NCI-H1092 treated with DMSO at 0.1 percent for 48 hours (cell line): ENCODE data around the gene USP30.
"Not testable (repeated sequence)": the region's sequence is repeated elsewhere in the genome, so short reads cannot be mapped to it uniquely, and the experiment has no call there.

ENCODE experiments used
- DNase-seq: peaks from one replicate; lab custom pipeline; 2025; lab: John Stamatoyannopoulos, UW

The USP30 gene

GRCh38 chr12:109052414-109053323 is at the start of gene USP30:
Gene USP30 (plus strand): TSS chr12:109052576. CDS start chr12:109052679, 103 bp downstream.
- peak; percentile 61 for DNase-seq

- no peak for DNase-seq
These were observed 48.4 kb upstream of the USP30 start for GRCh38 chr12:109004017-109004416.

GRCh38 chr12:109009766-109010165 is 42.6 kb upstream of the USP30 start:
- DNase-seq: no peak

- no peak for DNase-seq
These were observed 42.1 kb upstream of the USP30 start for GRCh38 chr12:109010259-109010658.

- DNase-seq: no peak
These were observed 37.2 kb upstream of the USP30 start for GRCh38 chr12:109014984-109015765.

- no peak for DNase-seq
These were observed 36.4 kb upstream of the USP30 start for GRCh38 chr12:109016016-109016415.

GRCh38 chr12:109016978-109017377 is 35.4 kb upstream of the USP30 start:
- no peak for DNase-seq

- no peak for DNase-seq
These were observed 34.1 kb upstream of the USP30 start for GRCh38 chr12:109018296-109018695.

GRCh38 chr12:109020146-109020795 is 32.1 kb upstream of the USP30 start:
- DNase-seq: peak; percentile 16

GRCh38 chr12:109020796-109021380 is 31.5 kb upstream of the USP30 start, which contains the start of gene SVOP:
Gene SVOP (minus strand): TSS chr12:109021068. CDS start chr12:109020868, 200 bp downstream.
- DNase-seq: peak; percentile 84

GRCh38 chr12:109027767-109028166 is 24.6 kb upstream of the USP30 start:
- DNase-seq: no peak

- not testable (repeated sequence) for DNase-seq
These were observed 23.8 kb upstream of the USP30 start for GRCh38 chr12:109028624-109029023.

- DNase-seq: no peak
These were observed 23.0 kb upstream of the USP30 start for GRCh38 chr12:109029411-109029810.

- no peak for DNase-seq
These were observed 18.9 kb upstream of the USP30 start for GRCh38 chr12:109033239-109034196.

- DNase-seq: no peak
These were observed 15.4 kb upstream of the USP30 start for GRCh38 chr12:109036975-109037374.

- no peak for DNase-seq
These were observed 8.1 kb upstream of the USP30 start for GRCh38 chr12:109044241-109044640.

- no peak for DNase-seq
These were observed 5.1 kb upstream of the USP30 start for GRCh38 chr12:109047081-109047805.

- not testable (repeated sequence) for DNase-seq
These were observed 3.7 kb upstream of the USP30 start for GRCh38 chr12:109048706-109049105.

GRCh38 chr12:109049794-109050193 is 2.6 kb upstream of the USP30 start:
- DNase-seq: not testable (repeated sequence)

GRCh38 chr12:109052097-109052413 is 321 bp upstream of the USP30 start:
- DNase-seq: no peak
